Fibroblast of upper back skin (primary cell): ENCODE measurements around the gene FGFR1OP2.
"Not testable (repeated sequence)": the region's sequence is repeated elsewhere in the genome, so short reads cannot be mapped to it uniquely, and the experiment has no call there.

Experiments
- DNase-seq: peaks from one replicate; pipeline ENCODE4 v3.0.0-alpha.2; 2013

Gene FGFR1OP2

DNA sequence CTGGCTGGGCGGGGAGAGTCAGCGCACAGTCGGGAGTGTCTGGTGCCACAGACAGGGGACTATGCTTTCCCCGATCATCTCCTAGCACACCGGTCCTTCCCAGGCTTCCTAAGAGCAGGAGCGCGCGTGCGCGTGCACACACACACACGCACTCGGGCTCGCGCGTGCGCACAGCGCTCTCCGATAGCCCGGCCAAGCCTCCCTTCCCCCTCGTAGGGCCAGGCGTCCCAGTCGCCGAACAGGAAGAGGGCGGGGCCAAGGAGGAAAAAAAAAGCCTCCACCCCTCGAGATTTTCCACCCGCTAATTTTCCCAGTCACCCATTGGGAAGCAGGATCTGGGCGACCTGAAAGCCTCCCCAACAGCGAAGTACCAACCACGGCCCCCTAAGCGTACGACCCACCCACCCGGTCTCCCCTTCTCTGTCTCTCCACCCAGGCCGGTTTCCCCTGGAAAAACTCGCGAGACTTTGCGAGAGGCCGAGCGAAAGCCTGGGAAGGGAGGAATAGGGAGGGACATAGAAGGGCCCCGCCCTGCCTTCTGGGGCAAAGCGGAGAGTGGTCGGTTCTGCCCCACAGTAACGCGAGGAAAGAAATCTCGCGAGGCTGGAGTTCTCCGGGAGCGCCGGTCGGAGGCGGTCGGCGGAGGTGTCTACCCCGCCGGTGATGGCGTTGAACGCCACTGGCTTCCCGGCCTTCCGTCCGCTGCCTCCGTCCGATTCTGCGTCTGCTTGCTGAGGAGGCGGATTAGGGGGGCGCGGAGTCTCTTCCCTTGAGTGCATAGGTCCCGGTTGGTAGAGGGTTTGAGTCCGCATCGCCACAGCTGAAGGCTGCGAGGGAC, at the start of gene FGFR1OP2, which contains the start of gene INTS13:
TSS of gene FGFR1OP2 (plus strand) at position 608 of the 838 bp plus-strand sequence. CDS start 15,689 bp downstream, outside the sequence.
TSS of gene INTS13 (minus strand) at position 119 of the 838 bp plus-strand sequence. CDS start 1,178 bp downstream, outside the sequence.
- DNase-seq = peak; percentile 99

GRCh38 chr12:26890784-26891183, 47.5 kb upstream of the FGFR1OP2 start:
- no peak for DNase-seq

GRCh38 chr12:26891704-26892103, 46.6 kb upstream of the FGFR1OP2 start:
- DNase-seq = no peak

DNA sequence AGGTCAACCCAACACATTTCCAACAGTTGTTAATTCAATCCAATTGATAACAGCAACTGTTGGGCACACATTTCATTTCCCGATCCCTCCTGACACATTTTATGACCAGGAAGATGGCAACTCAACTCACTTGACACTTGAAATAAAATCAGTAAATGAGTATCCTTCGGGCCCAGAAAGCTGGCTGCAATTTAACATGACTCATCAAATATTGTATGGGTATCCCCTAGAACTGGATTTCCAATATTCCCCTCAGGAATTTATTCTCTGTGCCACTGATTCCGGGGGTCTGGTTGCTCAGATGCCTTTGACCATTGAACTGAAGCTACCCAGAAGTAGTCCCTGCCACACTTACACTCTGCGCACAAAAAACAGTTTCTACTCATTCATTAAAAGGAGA, 42.6 kb upstream of the FGFR1OP2 start:
- DNase-seq = no peak

DNA sequence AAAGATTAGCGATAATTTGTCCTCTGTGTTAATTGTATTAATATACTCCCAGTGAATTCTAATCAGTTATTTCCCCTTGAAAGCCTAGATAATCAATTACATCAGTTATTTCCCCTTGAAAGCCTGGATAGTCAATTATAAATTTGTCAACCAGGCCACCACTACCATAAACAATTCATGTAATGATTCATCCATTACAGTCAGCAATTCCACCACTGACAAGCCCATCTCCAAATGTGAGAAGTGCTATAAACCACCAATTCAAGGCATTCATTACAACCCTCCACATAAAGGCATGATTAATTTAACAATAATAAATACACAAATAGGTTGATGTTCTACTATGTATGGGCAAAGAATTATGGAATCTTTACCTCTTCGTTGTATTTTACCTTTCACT, 41.4 kb upstream of the FGFR1OP2 start:
- DNase-seq = no peak

GRCh38 chr12:26903396-26903795, 34.9 kb upstream of the FGFR1OP2 start:
- not testable (repeated sequence) for DNase-seq

DNA sequence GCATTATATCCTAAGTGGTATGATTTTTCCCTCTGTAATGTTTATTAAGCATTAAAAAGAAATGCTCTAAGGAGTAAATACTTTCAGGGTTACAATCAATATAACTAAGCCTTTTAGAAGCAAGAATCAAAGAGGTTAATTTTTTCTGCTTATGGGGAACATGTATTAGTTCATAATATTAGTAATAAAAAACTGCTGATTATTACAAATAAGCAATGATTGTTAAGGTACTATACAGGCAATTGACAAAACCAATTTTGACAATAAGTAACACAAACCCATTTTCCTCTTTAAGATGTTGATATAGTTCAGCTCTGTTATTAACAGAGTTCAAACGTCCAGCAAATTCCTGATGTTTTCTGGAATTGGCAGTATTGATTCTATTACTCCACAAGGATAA, 32.2 kb upstream of the FGFR1OP2 start:
- no peak for DNase-seq

DNA sequence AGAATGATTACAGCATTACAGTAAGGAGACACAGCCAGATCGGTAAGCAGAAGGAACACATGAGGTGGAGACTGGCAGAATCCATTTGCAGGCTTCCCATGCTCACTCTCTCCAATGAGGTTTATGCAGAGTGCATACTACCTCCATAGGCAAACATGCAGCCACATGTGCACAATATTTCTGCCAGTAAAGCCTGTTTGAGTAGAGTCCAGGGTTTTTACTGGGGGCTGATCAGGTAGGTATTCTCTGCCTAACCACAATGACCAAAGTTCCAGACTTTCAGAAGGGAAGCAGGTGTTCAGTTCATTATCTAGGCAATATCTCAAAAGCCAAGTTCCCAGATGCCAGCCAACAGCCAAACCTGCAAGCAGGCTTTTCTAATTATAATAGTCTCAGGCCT, 31.6 kb upstream of the FGFR1OP2 start:
- no peak for DNase-seq

- DNase-seq = no peak
Observed at GRCh38 chr12:26918321-26919215, 19.7 kb upstream of the FGFR1OP2 start.

- DNase-seq = no peak
Observed at GRCh38 chr12:26919216-26919555, 19.1 kb upstream of the FGFR1OP2 start.

- DNase-seq = no peak
Observed at GRCh38 chr12:26921886-26922285, 16.4 kb upstream of the FGFR1OP2 start.

DNA sequence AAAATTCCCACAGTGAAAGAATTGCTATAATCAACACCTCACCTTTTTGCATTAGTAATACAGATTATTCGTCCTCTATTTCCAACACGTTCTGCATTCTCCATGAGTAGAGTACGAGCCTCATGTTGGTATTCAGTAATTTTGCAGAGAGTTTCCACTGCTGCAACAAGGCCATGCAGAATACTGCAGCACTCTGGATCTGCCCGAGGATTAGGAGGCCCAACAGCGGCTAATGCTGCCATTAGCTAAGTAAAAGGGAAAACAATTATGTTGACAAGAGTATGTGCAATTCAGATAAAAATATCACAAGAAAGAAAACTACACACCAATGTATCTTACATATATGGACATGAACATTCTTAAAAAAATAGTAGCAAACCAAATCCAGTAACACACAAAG, 9.6 kb upstream of the FGFR1OP2 start:
- no peak for DNase-seq

GRCh38 chr12:26929590-26929989, 8.7 kb upstream of the FGFR1OP2 start:
- DNase-seq = no peak

GRCh38 chr12:26935636-26936378, 2.5 kb upstream of the FGFR1OP2 start:
- DNase-seq = no peak

- no peak for DNase-seq
Observed at GRCh38 chr12:26936559-26937442, 1.5 kb upstream of the FGFR1OP2 start.

- DNase-seq = no peak
Observed at GRCh38 chr12:26937443-26937862, 817 bp upstream of the FGFR1OP2 start.

DNA sequence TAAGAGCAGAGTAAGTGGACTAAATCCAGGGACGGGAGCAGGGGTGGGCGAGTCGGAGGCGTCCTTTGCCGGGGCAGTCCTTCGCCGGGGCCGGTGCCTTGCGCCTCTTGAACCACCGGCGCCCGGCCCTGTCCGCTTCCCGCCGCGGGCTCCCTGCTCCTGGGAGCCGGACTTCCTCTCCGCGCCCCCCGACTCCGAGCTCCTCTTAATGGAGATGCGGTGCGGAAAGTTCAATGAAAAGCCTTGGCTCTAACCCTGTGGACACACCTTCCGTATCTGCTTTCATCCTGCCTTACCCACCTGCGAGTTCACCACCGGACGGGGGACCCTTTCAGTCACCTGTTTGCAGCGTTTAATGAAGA, 412 bp downstream of the FGFR1OP2 start:
- DNase-seq = no peak

- DNase-seq = no peak
Observed at GRCh38 chr12:26939192-26939832, 1.0 kb downstream of the FGFR1OP2 start.

DNA sequence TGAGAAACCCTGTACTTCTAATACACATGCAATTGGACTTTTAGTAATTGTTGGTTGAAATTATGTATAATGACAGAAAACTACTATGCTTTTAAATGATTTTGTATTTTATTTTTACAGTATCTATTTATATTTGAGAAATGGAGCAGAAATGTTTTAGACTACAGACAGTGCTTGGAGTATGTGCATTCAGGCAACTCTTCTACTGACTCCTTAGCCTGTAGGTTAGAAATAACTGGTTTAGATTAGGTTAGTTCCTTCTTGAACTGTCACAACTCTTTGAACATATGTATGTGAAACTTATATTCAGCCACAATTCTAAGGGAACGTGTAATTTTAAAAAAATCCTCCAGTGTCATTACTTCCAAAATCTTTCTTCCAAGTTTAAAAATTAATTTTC, 1.7 kb downstream of the FGFR1OP2 start:
- no peak for DNase-seq

DNA sequence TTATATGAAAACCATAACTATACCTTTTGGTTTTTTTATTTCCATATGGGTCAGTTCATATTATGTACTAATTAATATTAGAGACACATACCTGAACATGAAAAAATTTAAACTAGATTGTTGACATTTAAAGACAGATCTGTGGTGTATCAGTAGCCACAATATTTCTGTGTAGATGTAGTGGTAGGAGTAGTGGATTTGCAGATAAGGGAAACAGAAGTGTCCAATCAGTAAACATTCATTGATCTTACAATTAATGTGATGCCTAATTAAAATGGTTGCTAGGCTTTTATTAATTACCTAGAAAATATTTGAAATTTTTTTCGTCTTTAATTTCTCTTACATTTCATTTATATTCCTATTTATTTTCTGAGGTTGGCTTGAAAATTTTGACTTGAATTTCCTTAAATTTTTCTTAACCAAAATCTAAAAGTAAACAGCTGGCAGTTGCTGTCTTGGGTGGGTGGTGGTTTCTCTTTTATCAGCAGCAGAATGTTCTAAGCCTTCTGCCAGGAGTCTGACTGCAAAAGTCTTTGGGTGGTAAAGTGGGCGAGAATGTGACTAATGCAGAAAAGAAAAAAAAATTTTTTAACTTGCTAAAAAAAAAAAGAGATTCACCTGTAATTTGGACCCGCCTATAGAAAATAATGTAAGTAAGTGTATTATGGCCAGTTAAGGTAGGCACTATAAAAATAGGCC, 2.4 kb downstream of the FGFR1OP2 start:
- DNase-seq = no peak

- no peak for DNase-seq
Observed at GRCh38 chr12:26941215-26941594, 2.9 kb downstream of the FGFR1OP2 start.
